GM21381 (cell line): Measurements from ENCODE around the gene SCCPDH.

Source experiments
- ATAC-seq: cut with Tn5 transposase; IDR thresholded peaks from one replicate; pipeline ENCODE4 v1.9.1; 2021; ENCODE audit warnings: mild to moderate bottlenecking, moderate library complexity; ENCODE audit not compliant: unreplicated experiment

SCCPDH gene

DNA sequence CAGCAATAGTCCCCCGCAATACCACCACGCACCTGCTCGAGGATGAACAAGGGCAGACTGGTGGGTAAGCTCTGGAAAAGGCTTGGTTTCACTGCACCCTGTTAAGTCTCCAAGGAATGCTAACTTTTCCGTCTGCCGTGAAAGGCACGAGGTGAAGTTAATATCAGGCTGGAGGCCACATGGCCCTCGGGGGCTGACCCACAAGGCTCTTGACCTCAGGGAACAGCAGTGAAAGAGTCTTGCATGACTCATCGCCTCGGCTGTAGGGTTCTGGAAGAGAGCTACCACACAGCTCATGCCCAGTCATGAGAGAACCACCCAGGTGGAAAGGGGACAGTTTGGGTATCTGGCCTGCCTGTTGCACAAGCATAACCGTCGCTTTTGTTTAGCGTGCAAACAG lies 24.7 kb downstream of the SCCPDH start:
- ATAC-seq = no peak

DNA sequence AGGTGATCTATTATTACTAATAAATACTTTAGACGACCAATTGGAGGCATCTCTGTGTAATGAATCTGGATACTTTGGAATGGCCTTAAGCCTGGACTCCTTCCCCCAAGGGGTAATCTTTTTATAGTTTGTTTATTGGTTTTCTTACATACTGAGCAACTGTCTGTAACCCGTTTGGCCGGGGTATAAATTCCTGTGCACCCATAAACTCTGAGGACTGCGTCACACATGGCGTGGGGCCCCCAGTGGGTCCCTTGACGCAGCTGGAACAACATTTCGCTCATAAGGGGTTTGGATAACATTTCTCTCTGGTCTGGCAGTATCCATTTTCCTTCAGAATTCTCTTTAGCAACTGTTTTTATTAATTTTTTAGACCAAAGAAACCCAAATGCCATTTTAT lies 26.5 kb downstream of the SCCPDH start:
- ATAC-seq = no peak

DNA sequence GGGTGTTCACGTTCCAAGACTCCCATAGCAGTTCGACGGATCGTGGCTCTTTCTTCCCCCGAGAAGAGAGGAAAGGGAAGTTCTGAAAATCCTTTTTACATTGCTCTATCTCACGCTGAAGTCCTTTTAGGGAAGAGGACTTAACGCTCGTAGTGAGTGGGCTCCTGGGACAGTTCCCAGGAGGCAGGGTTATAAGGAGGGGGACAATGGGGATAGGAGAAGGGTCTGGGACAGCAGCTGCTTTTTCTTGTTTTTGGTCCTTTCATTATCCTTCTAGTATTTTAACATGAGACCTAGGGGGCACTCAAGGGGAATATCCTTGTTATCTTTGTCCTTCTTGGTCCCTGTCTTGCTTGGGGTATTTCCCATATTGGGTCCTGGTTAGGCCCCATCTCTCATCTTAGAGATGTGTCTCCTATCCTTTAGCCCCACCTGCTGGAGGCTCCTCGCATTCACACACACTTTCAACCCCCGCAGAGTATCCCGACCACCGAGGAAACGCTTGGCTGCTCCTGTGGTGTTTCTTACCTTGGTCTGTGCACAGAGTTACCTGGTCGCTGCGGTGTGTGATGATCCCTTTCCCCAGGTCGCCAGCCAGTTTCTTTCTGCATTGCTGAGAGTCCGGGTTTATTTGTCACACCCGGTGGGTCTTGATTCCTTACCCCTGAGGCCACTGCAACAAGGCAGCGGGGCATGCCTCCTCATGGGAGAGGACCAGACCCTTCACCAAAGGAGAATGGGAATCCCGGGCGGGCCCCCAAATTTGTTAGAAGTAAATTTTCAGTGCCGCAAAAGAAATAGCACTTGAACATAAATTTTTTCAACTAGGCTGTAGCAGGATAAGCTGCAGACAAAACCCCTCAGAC lies 29.7 kb downstream of the SCCPDH start:
- peak; percentile 65 for ATAC-seq

DNA sequence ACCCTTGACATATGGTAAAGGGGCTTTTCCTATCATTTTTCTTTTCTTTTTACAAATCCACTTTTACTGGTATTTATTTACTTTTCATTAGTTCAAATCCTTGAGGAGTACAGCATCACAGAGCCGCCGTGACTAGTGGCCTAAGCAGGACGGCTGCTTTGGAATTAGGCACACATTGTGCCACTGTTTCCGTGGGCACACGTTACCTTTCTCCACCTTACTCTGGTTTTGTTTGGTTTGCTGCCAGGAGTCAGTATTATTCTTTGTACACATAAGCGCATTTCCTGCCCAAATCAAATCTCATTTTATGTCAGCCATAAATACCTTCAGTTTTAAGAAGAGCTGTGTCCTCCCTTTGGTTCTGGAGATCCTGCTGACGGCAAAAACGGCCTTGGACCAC lies 31.2 kb downstream of the SCCPDH start:
- ATAC-seq = no peak

GRCh38 chr1:246760422-246761347 lies 36.5 kb downstream of the SCCPDH start:
- ATAC-seq = no peak

GRCh38 chr1:246761396-246761795 lies 37.2 kb downstream of the SCCPDH start:
- ATAC-seq = no peak

GRCh38 chr1:246765521-246765920 lies 41.3 kb downstream of the SCCPDH start:
- ATAC-seq = no peak

DNA sequence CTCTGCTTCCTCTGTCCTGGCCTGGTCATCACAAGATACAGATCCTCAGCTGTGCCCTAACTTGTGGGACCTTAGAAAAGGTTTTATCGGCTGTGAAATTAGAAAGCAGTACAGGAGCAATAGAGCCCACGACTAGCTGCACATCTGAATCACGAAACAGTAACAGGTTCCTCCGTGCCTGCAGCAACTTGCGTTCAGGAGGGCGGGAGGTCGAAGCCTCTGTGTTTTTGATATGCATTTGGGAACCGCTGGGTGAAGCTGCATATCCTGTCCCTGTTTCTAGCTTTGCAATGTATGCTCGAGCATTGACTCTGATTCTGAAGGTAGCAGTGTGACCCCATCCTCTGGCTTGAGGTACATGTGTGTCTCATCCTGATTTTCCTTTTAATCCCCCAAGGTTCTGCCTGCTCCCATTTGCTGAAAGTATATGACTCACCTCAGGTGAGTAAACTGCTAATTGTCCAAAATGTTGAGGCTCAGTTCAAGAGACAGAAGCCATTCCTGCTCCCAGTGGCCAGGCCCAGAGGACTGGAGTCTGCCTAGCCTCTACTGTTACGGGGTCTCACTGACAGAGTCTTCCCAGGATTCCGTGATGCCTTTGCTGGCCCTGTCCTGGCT lies 44.3 kb downstream of the SCCPDH start:
- ATAC-seq = no peak

DNA sequence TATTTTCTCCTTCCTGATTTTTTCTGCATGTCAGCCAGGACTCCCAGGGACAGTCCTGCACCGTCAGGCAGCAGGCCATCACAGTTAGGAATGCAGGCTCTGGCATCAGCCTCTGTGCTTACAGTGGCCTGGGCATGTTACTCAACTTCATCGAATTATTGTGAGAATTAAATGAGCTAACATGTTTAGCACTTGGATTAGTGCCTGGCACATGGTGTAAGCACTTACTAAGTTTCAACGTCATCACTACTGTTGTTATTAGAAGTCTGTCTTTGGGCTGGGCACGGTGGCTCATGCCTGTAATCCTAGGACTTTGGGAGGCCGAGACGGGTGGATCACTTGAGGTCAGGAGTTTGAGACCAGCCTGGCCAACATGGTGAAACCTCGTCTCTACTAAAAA lies 45.1 kb downstream of the SCCPDH start:
- no peak for ATAC-seq

DNA sequence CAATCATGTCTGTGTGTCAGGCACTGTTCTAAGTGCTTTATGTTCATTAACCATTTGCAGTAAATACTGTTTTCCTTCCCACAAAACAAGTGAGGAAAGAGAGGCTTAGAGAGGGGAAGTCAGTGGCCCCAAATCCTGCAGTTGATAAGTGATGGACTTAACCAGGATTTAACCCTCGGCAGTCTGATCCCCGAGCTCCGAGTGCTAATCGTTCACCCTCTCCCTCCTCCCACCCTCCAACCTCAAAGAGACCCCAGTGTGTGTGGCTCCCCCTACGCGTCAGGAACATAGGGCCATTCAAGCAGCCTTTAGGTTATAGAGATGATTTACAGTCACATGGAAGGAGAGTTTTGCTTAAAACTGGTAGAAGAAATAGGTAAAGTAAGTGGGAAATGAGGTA lies 47.2 kb downstream of the SCCPDH start:
- ATAC-seq = no peak

DNA sequence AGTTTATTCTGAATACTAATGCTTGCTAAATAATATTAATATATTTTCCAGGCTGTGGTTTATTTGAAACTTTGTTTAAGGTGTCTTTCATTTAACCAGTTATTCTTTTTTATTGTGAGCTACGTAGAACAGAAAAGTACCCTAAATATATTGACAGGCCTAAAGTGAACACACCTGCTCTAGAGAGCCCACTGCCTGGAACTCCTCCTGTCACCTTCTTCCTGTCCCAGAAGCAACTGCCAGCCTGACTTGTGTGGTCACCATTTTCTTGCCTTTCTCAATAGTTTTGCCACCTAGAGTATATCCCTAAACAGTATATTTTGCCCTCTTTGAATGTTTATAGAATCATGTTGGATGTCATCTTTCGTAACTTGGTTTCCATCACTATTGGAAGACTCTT lies 48.5 kb downstream of the SCCPDH start:
- ATAC-seq = peak; percentile 19

DNA sequence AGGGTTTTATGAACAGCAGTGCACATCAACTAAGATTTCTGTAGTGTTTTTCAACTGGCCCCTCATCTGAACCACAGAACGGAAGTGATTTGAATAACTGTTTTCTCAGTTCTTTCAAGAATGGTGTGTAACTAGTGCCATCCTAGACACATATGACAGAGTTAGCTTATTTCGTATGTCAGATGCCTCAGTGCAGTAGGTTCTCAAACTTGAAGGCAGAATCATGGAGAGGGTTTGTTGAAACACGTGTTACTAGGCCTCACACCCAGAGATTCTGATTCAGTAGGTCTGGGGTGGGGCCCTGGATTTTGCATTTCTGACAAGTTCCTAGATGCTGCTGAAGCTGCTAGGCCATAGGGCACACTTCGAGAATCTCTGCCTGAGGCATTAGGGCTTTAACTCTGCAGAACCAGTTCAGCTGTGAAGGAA lies 49.0 kb downstream of the SCCPDH start:
- peak; percentile 98 for ATAC-seq

GRCh38 chr1:246775531-246776385 lies 51.5 kb downstream of the SCCPDH start:
- no peak for ATAC-seq

DNA sequence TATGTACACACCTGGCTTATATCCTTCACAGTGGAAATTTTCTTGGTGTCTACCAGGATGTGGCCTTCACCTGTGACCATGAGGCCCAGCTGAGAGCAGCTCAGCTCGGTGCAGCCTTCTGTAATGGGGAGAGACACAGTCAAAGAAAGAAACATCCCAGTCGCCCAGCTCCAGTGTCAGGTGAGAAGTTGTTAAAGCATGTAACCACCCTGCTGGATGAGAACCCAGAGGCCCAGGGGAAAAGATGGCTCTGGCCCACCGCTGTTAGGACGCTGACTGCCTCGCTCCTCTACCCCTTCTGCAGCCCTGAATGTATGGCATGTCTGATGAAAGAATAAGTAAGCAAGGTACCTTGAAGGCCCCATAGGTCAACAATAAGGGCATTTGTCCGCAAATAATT lies 52.7 kb downstream of the SCCPDH start:
- ATAC-seq = no peak

GRCh38 chr1:246778663-246779062 lies 54.5 kb downstream of the SCCPDH start:
- ATAC-seq = no peak

DNA sequence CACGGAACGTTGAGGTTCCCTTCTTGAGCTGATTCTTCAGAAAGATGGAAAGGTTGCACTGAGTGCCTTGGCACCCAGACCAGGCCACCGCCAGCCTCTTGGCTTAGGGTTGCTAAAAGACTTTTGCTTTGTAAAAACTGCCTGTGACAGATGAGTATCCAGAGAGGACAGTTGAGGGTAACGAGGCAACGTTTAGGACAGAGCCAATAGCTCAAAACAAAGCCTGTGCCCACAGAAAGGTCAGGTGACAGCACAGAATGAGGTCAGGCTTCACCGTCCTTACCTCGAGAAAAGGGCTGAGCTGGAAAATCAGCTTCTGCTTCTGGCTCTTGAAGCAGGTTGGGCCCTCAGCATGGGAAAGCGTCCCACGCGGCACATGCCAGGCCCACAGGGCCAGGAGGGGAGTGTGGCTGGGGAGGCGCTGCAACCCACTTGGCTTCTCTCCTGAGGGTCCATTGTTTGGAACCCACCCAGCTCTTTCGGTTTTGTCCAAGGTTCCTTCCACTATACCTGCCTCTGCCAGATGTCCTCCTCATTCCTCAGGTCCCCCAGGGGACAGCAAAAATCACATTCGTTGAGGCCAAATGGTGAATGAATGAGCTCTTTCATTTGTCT lies 55.5 kb downstream of the SCCPDH start:
- ATAC-seq = no peak

- ATAC-seq = no peak
Observed at GRCh38 chr1:246780264-246780663, 56.1 kb downstream of the SCCPDH start.

DNA sequence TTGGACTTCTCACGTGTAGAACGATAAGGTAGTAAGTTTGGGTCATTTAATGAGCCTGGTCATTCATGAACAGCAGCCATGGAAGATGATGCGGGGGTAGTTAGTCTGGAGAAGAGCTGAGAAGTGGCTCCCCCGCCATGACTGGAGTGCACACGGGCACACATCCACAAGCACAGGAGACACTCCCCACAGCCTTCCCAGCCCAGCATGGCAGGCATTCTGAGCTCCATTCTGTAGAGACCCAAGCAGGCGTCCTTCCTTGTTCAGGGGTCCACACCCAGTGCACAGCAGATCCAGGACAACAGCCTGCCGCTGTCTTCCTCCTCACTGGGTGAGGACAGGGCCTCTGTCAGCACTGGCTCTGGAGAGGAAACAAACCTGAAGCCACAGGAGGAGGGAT lies 57.0 kb downstream of the SCCPDH start:
- ATAC-seq = no peak

GRCh38 chr1:246782120-246782900 lies 58.1 kb downstream of the SCCPDH start:
- peak; percentile 76 for ATAC-seq
